HepG2 (cell line): ENCODE data around the gene LYZ.

ENCODE experiments used
- ATF3 ChIP-seq: sonication (generic); formaldehyde crosslinking; IDR thresholded peaks from 2 replicates; pipeline ENCODE4 v1.4.0; 2020; ENCODE audit warnings: missing genetic modification reagents
- CTCF ChIP-seq: sonication (generic); formaldehyde crosslinking; IDR thresholded peaks from 2 replicates; pipeline ENCODE4 v1.5.0; 2020; ENCODE audit warnings: mild to moderate bottlenecking, missing genetic modification reagents, moderate library complexity
- EP300 ChIP-seq, 3 experiments: sonication (generic) in 1 of 3; formaldehyde crosslinking in 1 of 3; IDR thresholded peaks; 2 replicates each; pipeline versions ENCODE4 v1.5.1 to v1.6.1; 2011 to 2020; ENCODE audit warnings: low read depth in 2 of 3, low read length in 2 of 3, borderline replicate concordance in 1 of 3, improper control_type of control experiment in 1 of 3, mild to moderate bottlenecking in 1 of 3, missing genetic modification reagents in 1 of 3, moderate library complexity in 1 of 3
- FOXK2 ChIP-seq: fragments of 450-650 bp; IDR thresholded peaks from 2 replicates; pipeline ENCODE4 v1.6.1; 2016
- FOXM1 ChIP-seq: sonication (generic); formaldehyde crosslinking; IDR thresholded peaks from 2 replicates; pipeline ENCODE4 v1.5.0; 2020; ENCODE audit warnings: missing genetic modification reagents
- NCOA2 ChIP-seq: sonication (generic); formaldehyde crosslinking; IDR thresholded peaks from 2 replicates; pipeline ENCODE4 v1.8.0; 2022; ENCODE audit warnings: inconsistent platforms
- PRDM15 ChIP-seq: sonication (generic); formaldehyde crosslinking; IDR thresholded peaks from 2 replicates; pipeline ENCODE4 v1.4.0; 2020; ENCODE audit warnings: missing genetic modification reagents
- REST ChIP-seq, 2 experiments: IDR thresholded peaks; 2 replicates each; pipeline ENCODE4 v1.6.1; 2011 to 2012; ENCODE audit warnings: low read length in 2 of 2, borderline replicate concordance in 1 of 2, low read depth in 1 of 2, mild to moderate bottlenecking in 1 of 2, moderate library complexity in 1 of 2
- TARDBP ChIP-seq: sonication (generic); formaldehyde crosslinking; IDR thresholded peaks from 2 replicates; pipeline ENCODE4 v1.8.0; 2022; ENCODE audit warnings: mild to moderate bottlenecking, missing genetic modification reagents
- TOE1 ChIP-seq: sonication (generic); formaldehyde crosslinking; IDR thresholded peaks from 2 replicates; pipeline ENCODE4 v1.4.0; 2020; ENCODE audit warnings: mild to moderate bottlenecking, missing genetic modification reagents
- ZNF143 ChIP-seq: sonication (generic); formaldehyde crosslinking; IDR thresholded peaks from 2 replicates; pipeline ENCODE4 v1.4.0; 2020; ENCODE audit warnings: missing genetic modification reagents
- ZNF460 ChIP-seq: sonication (generic); formaldehyde crosslinking; IDR thresholded peaks from 2 replicates; pipeline ENCODE4 v1.5.1; 2020; ENCODE audit warnings: missing genetic modification reagents, mild to moderate bottlenecking, borderline replicate concordance
- ZNF569 ChIP-seq: sonication (generic); formaldehyde crosslinking; IDR thresholded peaks from 2 replicates; pipeline ENCODE4 v1.5.0; 2020; ENCODE audit warnings: mild to moderate bottlenecking, missing genetic modification reagents, moderate library complexity, borderline replicate concordance

- TF ChIP-seq CTCF (CRISPR knock-in tag) (no peak), PRDM15 (CRISPR knock-in tag) (no peak), TOE1 (no peak), ZNF143 (CRISPR knock-in tag) (no peak), ZNF460 (no peak), FOXK2 (no peak), TARDBP (CRISPR knock-in tag) (no peak), EP300 (IDR thresholded peaks at IDR 0.05; ENCODE audit: low read depth in 2 of 2, low read length in 2 of 2) (no peak), EP300 (CRISPR knock-in tag; IDR thresholded peaks at IDR 0.05; ENCODE audit: borderline replicate concordance) (no peak), REST (IDR thresholded peaks at IDR 0.05; ENCODE audit: borderline replicate concordance in 1 of 2, low read depth in 1 of 2, low read length in 2 of 2) (no peak), FOXM1 (CRISPR knock-in tag) (no peak), NCOA2 (CRISPR knock-in tag) (no peak), ZNF569 (no peak), ATF3 (CRISPR knock-in tag) (no peak)
These were observed 47.9 kb downstream of the LYZ start for GRCh38 chr12:69396041-69396440.
